Measurements from ENCODE around the gene COL19A1.

Gene COL19A1

DNA sequence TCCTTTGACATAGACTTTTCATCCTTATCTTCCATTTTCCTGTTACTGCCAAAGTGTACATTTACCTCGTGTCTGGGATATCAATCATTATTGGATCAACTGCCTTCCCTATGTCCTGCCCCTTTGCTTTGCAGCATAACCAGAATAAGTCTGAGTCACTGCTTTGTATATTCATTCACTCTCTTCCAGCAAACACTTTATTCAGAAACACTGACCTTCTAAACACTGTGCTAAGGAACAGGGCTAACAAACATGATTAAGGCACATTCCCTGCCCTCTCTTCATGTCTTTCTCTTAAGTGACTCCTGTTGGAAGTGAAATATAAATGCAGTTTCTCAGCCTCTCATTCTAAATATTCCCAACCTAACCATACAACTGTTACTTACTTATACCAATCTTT lies 66.9 kb downstream of the COL19A1 start:
- H4K20me1 ChIP-seq (ENCODE audit: insufficient read depth, low read length): no peaks in the 10 kb centered on the region
- H3K9me2 ChIP-seq (replicated peaks; ENCODE audit: insufficient read depth, low read length): no peaks in the 10 kb centered on the region
- H3K36me3 ChIP-seq (replicated peaks; ENCODE audit: insufficient read depth, low read length): no peaks in the 10 kb centered on the region
- no peak overlapping the region for H3K27ac ChIP-seq (ENCODE audit: low read length)
- no peak overlapping the region for H3K9ac ChIP-seq (ENCODE audit: low read length)
- no peaks in the 10 kb centered on the region for H3K27me3 ChIP-seq (replicated peaks; ENCODE audit: insufficient read depth, low read length)
- DNase-seq: no peak
- H3K4me3 ChIP-seq (ENCODE audit: low read length): no peak overlapping the region
- no peak for TF ChIP-seq EZH2 (optimal IDR thresholded peaks at IDR 0.05; ENCODE audit: low read depth, low read length)
- TF ChIP-seq, protein P1, sequence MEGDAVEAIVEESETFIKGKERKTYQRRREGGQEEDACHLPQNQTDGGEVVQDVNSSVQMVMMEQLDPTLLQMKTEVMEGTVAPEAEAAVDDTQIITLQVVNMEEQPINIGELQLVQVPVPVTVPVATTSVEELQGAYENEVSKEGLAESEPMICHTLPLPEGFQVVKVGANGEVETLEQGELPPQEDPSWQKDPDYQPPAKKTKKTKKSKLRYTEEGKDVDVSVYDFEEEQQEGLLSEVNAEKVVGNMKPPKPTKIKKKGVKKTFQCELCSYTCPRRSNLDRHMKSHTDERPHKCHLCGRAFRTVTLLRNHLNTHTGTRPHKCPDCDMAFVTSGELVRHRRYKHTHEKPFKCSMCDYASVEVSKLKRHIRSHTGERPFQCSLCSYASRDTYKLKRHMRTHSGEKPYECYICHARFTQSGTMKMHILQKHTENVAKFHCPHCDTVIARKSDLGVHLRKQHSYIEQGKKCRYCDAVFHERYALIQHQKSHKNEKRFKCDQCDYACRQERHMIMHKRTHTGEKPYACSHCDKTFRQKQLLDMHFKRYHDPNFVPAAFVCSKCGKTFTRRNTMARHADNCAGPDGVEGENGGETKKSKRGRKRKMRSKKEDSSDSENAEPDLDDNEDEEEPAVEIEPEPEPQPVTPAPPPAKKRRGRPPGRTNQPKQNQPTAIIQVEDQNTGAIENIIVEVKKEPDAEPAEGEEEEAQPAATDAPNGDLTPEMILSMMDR (IDR thresholded peaks at IDR 0.05; ENCODE audit: low read length): no peak
- TF ChIP-seq EZH2phosphoT487 (IDR thresholded peaks at IDR 0.05; ENCODE audit: low read length): no peak
- H3K4me2 ChIP-seq (ENCODE audit: low read depth, low read length): no peak overlapping the region
- no peaks in the 10 kb centered on the region for H3K79me2 ChIP-seq (ENCODE audit: low read length)
- H2AFZ ChIP-seq (ENCODE audit: low read length): no peak overlapping the region
- H3F3A ChIP-seq (ENCODE audit: insufficient read depth, low read length): no peaks in the 10 kb centered on the region
- no peaks in the 10 kb centered on the region for H3K9me3 ChIP-seq (replicated peaks; ENCODE audit: insufficient read depth, low read length)
- H3K4me1 ChIP-seq (ENCODE audit: low read length): no peaks in the 10 kb centered on the region

DNA sequence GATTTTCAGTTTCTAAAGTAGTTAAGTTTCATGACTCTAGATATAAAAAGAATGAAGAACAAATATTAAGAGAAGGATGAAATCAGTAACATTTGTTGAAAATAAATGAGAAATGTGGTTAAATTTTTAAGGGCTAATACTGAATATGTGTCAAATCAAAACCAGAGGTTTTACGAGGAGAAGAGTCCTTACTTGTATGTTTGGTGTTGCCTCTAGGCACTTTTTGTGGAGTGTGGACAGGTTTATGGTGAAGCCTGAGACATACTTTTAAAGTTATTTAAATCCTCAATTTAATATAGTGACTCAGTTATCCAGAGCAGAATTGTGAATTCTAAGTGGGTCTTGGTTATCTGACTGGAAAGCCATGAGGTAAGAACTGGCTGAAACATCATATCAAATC lies 68.7 kb downstream of the COL19A1 start:
- no peak overlapping the region for H3K4me3 ChIP-seq (ENCODE audit: low read length)
- TF ChIP-seq, protein P1 (IDR thresholded peaks at IDR 0.05; ENCODE audit: low read length): no peak
- H2AFZ ChIP-seq (ENCODE audit: low read length): no peak overlapping the region
- H3K4me2 ChIP-seq (ENCODE audit: low read depth, low read length): no peak overlapping the region
- H3K9ac ChIP-seq (ENCODE audit: low read length): no peak overlapping the region
- H3K79me2 ChIP-seq (ENCODE audit: low read length): no peaks in the 10 kb centered on the region
- no peaks in the 10 kb centered on the region for H3K9me3 ChIP-seq (replicated peaks; ENCODE audit: insufficient read depth, low read length)
- H3K36me3 ChIP-seq (replicated peaks; ENCODE audit: insufficient read depth, low read length): no peaks in the 10 kb centered on the region
- H4K20me1 ChIP-seq (ENCODE audit: insufficient read depth, low read length): no peaks in the 10 kb centered on the region
- no peaks in the 10 kb centered on the region for H3K9me2 ChIP-seq (replicated peaks; ENCODE audit: insufficient read depth, low read length)
- H3K27me3 ChIP-seq (replicated peaks; ENCODE audit: insufficient read depth, low read length): no peaks in the 10 kb centered on the region
- H3K4me1 ChIP-seq (ENCODE audit: low read length): no peaks in the 10 kb centered on the region
- no peak for DNase-seq
- H3K27ac ChIP-seq (ENCODE audit: low read length): no peak overlapping the region
- H3F3A ChIP-seq (ENCODE audit: insufficient read depth, low read length): no peaks in the 10 kb centered on the region

DNA sequence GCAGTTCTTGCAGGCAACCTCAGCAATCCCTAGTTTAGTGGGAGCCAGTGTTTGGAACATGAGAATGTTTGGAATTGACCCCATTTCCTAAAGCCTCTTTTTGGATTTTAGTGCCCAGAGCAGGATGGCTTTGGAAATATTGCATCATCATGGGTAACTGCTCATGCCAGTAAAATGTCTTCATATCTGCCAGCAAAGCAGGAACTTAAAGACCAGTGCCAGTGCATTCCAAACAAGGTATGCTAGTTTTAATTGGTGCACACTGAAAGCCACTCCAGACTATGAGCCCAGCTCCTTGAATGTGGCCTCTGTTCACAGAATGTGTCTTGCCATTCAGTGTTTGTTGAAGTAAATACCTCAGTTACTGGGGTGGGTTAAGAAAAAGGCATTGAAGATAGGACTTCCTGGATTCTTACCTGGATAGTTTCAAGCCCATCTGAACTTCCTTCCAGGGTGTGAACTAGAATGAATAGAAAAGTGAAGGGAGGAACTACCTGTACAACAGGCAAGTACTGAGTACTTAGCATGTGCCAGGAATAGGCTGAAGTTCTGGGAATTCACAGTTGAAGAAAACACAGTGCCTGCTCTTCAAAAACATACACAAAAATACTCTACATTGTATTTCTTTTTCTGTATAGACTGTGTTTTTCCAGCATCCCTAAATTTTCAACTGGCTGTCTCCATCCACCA lies 70.5 kb downstream of the COL19A1 start:
- H3K27me3 ChIP-seq (replicated peaks; ENCODE audit: insufficient read depth, low read length): no peaks in the 10 kb centered on the region
- no peaks in the 10 kb centered on the region for H4K20me1 ChIP-seq (ENCODE audit: insufficient read depth, low read length)
- H3K4me2 ChIP-seq (ENCODE audit: low read depth, low read length): no peak overlapping the region
- no peak overlapping the region for H3K4me3 ChIP-seq (ENCODE audit: low read length)
- TF ChIP-seq, protein P1 (IDR thresholded peaks at IDR 0.05; ENCODE audit: low read length): no peak
- no peak for TF ChIP-seq EZH2phosphoT487 (IDR thresholded peaks at IDR 0.05; ENCODE audit: low read length)
- no peak for TF ChIP-seq EZH2 (optimal IDR thresholded peaks at IDR 0.05; ENCODE audit: low read depth, low read length)
- no peaks in the 10 kb centered on the region for H3F3A ChIP-seq (ENCODE audit: insufficient read depth, low read length)
- H2AFZ ChIP-seq (ENCODE audit: low read length): no peak overlapping the region
- no peaks in the 10 kb centered on the region for H3K79me2 ChIP-seq (ENCODE audit: low read length)
- no peaks in the 10 kb centered on the region for H3K9me3 ChIP-seq (replicated peaks; ENCODE audit: insufficient read depth, low read length)
- DNase-seq: no peak
- no peak overlapping the region for H3K27ac ChIP-seq (ENCODE audit: low read length)
- H3K9me2 ChIP-seq (replicated peaks; ENCODE audit: insufficient read depth, low read length): no peaks in the 10 kb centered on the region
- H3K36me3 ChIP-seq (replicated peaks; ENCODE audit: insufficient read depth, low read length): no peaks in the 10 kb centered on the region
- H3K9ac ChIP-seq (ENCODE audit: low read length): no peak overlapping the region
- no peaks in the 10 kb centered on the region for H3K4me1 ChIP-seq (ENCODE audit: low read length)

Data from MM.1S (cell line).